HL-60 (cell line): ENCODE data around the gene PRPSAP1.

Experiments used
- POLR2AphosphoS5 ChIP-seq: IDR thresholded peaks from 2 replicates; pipeline ENCODE4 v1.6.1; 2012; ENCODE audit warnings: low read depth
- SPI1 ChIP-seq: IDR thresholded peaks from 2 replicates; pipeline ENCODE4 v1.6.1; 2012; ENCODE audit warnings: low read depth, mild to moderate bottlenecking, borderline replicate concordance
- TF ChIP-seq, protein P1 (sequence below): IDR thresholded peaks from 2 replicates; pipeline ENCODE4 v1.6.1; 2012; ENCODE audit warnings: low read depth; ENCODE audit not compliant: insufficient replicate concordance
- TF ChIP-seq, protein P2 (sequence below): IDR thresholded peaks from one replicate; pipeline ENCODE4 v1.5.1; 2011; ENCODE audit warnings: low read length, control low read depth, inconsistent platforms; ENCODE audit not compliant: insufficient read depth

DNA sequence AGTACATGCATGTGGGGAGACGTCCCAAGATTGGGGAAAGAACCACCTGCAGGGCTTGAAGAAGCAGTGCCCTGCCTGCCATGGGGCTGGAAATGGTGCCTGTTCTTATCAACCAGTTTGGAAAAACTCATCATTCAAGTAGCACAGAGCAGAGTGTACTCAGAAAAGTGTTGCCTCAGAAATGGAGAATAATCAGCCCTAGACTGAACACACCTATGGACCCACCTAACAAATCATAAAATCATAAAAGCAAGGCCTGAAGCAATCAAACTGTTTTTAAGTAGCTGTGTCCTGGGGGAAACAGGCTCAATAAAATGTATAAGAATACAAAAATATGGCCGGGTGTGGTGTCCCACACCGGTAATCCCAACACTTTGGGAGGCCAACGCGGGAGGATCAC, 56.8 kb downstream of the PRPSAP1 start:
- TF ChIP-seq, protein P1, sequence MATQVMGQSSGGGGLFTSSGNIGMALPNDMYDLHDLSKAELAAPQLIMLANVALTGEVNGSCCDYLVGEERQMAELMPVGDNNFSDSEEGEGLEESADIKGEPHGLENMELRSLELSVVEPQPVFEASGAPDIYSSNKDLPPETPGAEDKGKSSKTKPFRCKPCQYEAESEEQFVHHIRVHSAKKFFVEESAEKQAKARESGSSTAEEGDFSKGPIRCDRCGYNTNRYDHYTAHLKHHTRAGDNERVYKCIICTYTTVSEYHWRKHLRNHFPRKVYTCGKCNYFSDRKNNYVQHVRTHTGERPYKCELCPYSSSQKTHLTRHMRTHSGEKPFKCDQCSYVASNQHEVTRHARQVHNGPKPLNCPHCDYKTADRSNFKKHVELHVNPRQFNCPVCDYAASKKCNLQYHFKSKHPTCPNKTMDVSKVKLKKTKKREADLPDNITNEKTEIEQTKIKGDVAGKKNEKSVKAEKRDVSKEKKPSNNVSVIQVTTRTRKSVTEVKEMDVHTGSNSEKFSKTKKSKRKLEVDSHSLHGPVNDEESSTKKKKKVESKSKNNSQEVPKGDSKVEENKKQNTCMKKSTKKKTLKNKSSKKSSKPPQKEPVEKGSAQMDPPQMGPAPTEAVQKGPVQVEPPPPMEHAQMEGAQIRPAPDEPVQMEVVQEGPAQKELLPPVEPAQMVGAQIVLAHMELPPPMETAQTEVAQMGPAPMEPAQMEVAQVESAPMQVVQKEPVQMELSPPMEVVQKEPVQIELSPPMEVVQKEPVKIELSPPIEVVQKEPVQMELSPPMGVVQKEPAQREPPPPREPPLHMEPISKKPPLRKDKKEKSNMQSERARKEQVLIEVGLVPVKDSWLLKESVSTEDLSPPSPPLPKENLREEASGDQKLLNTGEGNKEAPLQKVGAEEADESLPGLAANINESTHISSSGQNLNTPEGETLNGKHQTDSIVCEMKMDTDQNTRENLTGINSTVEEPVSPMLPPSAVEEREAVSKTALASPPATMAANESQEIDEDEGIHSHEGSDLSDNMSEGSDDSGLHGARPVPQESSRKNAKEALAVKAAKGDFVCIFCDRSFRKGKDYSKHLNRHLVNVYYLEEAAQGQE: no peak
- TF ChIP-seq, protein P2, sequence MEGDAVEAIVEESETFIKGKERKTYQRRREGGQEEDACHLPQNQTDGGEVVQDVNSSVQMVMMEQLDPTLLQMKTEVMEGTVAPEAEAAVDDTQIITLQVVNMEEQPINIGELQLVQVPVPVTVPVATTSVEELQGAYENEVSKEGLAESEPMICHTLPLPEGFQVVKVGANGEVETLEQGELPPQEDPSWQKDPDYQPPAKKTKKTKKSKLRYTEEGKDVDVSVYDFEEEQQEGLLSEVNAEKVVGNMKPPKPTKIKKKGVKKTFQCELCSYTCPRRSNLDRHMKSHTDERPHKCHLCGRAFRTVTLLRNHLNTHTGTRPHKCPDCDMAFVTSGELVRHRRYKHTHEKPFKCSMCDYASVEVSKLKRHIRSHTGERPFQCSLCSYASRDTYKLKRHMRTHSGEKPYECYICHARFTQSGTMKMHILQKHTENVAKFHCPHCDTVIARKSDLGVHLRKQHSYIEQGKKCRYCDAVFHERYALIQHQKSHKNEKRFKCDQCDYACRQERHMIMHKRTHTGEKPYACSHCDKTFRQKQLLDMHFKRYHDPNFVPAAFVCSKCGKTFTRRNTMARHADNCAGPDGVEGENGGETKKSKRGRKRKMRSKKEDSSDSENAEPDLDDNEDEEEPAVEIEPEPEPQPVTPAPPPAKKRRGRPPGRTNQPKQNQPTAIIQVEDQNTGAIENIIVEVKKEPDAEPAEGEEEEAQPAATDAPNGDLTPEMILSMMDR: no peak
- TF ChIP-seq SPI1 (no peak), POLR2AphosphoS5 (no peak)
